T-helper 2 cell treated with Interferon-gamma antibody and Interleukin-4, amounts not matched to agents 100 ng/mL and 5 ng/mL, for 36 hours (primary cell): ENCODE measurements around the gene ARHGEF28. TPM values are rescaled to one million over a fixed set of nuclear protein-coding genes. Genes with fewer than 3 reads are reported as not detected.

Source experiments
- intact Hi-C: fragments of 100-400 bp; cut with micrococcal nuclease; formaldehyde crosslinking; loops from one replicate; pipeline ENCODE4 v1.15.1; 2023
- total RNA-seq: library from RNA; stranded (reverse); gene quantifications from 2 replicates; pipeline ENCODE4 v1.2.3, GENCODE V29; 2022

Gene ARHGEF28
- total RNA-seq, 1 donor from 2014 or later = not detected

DNA sequence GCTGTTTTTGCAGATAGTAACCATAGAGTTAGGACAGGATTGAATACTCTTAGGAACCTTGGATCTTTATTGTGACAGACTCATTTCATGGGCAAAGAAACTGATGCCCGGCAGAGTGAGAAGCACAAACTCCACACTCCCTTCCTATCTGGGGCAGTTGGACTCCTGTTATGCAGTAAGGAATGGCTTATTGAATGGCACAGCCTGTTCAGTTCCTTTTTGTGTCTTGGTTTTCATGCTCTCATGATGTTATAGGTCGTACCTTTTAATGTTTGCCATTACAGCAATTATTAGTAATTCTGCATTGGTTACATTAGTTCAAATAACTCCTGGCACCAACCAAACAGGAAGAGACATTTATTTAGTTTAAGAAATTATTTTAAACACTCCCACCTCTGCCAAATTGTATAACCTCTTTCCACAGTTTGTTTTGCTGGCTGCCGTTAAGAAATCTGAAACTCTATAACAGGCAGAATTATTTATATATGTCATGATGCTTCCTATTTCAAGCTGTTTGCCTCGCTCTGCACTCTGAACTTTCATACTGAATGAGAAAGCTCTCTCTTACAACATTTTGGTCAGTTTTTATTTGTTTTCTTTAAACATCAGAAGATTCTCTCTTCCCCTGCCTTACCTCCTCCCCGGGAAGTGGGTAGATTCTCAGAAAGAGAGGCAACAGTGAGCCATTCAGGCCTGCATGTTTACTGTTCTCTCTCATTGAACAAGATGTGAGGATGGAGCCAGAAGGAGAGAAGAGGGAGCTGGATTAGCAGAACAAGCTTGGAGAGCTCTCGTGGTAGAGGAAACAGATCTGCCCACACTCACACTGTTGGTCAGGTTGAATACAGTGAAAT lies 144.4 kb downstream of the ARHGEF28 start:
- intact Hi-C loops = no loop called here

DNA sequence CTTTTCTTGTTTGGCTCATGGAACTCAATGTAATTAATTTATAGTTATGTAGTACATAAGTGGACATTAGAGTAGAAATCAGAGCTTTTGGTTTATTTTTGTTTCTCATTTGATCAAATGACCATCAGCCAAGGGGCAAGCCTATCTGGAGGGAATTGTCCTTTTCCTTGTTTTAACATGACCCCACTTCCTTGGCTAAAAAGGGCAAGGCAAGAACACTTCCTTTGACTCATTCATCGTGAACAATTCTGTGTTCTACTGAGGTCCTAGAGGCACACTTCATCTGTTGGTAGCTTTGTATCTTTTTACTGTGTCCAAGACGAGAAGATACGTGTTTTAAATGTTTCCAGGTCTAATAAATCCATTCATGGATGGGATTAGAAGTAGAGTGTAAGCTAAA lies 148.9 kb downstream of the ARHGEF28 start:
- intact Hi-C loops = no loop called here

DNA sequence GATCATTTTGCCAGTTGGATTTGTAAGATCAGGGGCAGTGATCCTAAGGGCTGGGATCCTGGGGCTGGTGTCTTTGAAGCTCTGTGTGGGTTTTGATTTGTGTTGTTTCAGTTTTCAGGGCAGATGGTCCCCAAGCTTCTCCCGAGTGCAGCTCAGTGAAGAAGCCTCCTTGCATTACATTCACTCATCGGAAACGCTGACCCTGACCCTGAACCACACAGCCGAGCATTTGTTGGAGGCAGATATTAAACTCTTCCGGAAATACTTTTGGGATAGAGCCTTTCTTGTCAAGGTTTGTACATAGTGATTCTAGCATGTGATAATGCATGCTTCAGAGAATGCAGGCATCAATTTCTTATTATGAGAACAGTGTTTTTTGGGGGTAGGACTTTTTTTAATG lies 150.4 kb downstream of the ARHGEF28 start:
- intact Hi-C loops = no loop called here

DNA sequence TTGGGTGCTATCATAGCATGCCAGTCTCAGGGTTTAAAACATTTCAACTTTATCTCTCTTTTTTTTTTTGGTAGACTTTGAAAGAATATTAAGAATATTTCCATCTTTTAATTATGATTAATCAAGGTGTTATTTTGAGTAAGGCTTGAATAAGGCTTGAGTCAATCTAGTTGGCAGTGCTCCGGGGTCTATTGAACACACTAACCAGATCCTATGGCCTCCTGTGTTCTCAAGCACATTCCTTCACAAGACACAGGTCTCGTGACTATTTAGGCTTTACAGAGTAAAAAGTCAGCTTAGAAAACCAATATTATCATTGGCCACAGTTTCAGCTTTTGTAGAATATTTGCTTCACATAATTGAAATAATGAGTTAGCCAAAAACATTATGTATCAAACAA lies 151.2 kb downstream of the ARHGEF28 start:
- intact Hi-C loops = no loop called here

DNA sequence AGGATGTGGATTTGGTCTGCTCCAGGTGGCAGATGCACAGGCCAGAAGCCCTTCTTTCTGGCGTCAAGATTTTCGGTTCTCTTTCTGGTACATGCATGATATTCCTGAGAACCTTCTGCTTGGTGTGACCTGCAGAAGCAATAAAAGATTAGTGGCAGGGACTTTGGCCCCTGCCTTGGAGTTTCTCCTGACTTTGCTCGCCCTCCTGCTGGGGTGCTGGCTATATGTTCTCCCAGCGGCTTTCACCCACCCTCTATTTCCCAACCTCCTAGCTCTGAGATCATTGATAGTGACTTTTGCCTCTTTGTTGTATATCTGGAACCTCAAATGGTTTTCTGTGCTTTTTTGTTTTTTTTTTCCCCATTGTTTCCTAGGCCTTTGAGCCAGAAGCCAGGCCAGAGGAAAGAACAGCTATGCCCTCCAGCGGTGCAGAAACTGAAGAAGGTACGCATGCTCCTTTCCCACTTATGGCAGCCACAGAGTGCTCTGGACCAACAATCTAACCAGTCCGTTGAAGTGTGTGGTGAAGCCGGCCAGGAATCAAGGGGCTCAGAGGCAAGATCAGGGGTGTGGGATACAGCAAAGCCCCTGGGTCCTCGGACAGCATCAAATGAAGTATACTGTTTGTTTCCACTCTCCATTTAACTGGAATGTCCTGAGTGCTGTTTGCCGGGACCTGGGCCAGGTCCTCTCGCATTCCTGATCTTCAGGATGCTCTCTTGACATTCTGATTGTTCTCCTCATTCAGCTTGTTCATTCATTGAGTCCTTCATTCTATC lies 154.5 kb downstream of the ARHGEF28 start:
- intact Hi-C loops = no loop called here

DNA sequence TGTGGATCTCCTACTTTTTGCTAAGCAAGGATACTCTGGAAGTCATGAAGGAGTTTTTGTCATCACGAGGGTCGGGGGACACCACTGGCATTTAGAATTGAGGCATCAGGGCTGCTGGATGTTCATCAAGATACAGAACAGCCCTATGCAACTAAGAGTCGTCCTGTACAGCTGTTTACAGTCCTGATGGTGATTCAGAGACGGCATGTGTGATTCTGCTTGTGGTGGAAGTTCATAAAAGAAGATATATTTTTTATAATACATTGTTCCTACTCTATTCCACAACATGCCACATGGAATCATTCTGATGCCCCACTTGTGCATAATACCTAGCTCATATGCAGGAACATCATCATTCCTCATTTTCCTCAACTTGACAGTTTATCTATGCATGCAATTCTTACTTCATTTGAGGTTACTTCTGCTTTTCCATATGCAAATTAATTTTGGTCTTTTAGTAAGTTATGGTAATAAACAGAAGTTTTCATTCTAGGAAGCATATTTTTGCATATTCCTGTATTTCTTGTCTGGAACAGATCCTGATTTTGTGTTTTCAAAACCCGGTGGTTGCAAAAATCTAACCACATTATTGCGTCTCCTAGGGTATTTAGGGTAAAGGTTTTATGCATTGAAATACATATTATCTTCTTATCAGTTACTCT lies 155.2 kb downstream of the ARHGEF28 start:
- intact Hi-C loops = no loop called here

DNA sequence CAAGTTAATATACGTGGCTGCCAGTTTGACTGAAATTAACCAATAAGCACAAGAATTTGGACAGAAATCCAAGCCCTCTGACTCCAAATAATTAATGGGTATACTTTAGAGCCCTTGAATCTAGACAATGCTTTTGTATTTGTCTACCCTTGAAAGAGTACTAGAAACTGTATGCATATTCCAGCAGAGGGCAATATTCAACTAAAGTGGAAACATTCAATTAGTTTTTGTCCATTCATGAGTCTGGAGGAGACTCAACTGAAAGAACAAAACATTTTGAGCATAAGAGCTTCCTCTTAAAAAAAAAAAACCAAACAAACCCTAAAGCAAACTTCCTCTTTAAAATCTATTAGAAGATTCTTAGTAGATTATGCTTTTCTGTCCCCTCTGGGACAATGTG lies 157.8 kb downstream of the ARHGEF28 start:
- intact Hi-C loops = no loop called here

DNA sequence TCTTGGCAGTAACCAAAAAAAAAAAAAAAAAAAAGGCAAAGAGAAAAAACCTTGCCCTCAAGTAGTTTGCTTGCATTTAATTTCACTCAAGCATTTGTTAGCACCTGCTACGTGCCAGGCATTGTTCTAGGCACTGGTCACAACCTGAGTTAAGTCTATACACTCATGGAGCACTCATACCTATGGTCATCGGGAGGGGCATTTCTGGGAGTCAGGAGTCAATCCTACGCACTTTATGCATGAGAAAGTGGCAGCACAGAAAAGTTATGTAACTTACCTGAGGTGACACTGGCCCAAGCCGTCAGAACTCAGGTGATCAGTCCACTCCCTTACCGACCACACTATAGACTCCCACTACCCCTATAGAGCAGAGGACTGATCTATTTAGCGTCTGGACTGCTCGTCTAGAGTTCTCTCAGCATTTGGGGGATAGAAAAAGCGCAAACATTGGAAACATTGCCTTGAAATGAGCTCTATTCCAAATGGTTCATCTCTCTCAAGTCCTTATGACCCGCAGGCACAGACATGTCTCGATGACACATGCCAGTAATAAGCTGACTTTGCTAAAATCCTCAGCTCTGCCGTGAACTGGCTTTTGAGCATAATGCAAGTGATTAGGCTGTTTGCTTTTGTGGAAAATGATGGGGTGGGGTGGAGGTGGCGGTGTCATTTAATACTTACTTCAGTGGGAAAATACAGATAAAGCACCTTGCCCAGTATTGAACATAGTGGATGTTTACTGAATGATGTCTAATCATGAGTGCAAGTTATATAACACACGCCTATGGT lies 160.2 kb downstream of the ARHGEF28 start:
- intact Hi-C loops = no loop called here

DNA sequence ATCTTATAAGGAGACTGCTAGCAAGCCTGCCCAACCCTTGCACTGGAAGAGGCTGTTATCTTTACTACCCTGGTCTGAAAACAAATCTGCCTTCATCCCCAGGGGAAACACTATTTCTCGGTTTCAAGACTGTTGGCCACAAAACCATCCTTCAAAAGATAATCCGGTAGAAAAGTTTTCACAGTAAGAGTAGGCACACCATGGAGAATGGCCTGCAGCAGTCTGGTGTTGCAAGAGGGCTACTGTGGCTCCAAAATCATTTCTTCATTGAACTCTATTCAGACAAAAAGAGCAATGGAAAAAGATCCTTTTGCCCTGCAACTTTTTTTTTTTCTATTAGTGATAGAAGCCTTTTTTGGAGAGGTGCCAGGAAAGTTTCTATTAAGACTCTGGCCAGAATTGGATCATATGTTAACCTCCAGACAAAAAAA lies 163.9 kb downstream of the ARHGEF28 start:
- intact Hi-C loops = no loop called here

DNA sequence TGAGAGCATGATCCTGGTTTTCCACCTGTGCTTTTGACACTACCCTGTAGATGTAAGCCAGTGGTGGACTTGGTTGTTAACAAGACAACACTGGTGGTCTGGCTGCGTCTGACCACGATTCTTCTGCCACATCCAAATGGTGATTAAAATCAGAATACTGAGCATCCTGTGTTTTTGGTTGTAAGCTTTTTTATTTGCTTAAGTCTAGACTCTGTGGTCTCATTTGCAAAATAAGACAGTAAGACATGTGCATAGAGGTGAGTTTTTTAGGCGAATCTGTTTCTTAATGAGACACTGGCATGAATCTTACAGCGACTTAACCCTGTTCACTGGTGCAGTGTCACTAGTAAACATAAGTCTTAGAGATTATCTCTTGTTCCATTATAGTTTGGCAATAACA lies 165.4 kb downstream of the ARHGEF28 start:
- intact Hi-C loops = no loop called here

DNA sequence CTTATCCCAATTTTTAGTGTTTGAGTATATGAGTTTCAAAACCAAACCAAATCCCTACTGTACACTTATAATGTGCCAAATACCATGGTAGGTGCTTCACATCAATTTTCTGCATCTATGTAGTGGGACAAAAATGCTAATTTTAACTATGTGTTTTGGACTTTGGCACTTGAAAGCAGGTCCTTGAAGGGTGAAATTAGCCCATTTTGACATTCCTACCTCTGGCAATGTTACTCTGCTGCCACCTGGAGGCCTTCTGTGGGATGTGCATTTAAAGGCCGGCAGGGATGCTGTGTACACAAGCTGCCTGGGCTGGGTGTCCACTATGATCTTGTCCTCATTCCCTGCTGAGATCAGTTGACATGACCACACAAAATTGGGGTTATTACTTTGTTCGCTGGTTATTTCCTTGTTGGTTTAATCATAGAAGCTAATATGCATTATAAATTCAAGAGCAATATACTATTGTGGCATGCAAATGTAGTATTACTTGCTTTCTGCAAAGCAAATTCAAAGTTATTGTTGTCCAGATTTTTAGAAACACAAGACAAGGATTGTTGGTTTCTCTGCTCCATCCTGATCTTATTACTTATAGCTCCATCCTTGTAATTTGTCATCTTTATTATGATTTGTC lies 166.8 kb downstream of the ARHGEF28 start:
- intact Hi-C loops = loop anchor here (1.0 kb wide), 1 partner anchor 202 kb away; no protein-coding TSS in a partner anchor

DNA sequence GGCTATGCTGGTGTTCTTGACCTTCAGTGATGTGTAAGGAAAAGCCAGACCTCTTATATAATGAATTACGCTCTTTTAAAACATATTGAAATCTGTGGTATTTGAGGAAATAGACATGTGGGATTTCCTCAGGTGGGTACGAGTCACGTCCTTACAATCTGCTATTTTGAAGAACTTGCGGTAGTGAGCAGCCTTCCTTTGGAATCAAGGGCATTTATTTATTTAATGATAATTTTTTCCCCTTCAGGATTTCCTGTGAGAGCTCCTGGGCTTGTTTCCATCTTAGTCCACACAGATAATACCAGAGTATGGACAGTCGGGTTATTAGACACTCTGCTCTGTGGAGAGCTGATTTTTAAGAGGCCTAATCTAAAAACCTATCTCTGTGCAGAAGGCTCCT lies 167.9 kb downstream of the ARHGEF28 start:
- intact Hi-C loops = no loop called here

DNA sequence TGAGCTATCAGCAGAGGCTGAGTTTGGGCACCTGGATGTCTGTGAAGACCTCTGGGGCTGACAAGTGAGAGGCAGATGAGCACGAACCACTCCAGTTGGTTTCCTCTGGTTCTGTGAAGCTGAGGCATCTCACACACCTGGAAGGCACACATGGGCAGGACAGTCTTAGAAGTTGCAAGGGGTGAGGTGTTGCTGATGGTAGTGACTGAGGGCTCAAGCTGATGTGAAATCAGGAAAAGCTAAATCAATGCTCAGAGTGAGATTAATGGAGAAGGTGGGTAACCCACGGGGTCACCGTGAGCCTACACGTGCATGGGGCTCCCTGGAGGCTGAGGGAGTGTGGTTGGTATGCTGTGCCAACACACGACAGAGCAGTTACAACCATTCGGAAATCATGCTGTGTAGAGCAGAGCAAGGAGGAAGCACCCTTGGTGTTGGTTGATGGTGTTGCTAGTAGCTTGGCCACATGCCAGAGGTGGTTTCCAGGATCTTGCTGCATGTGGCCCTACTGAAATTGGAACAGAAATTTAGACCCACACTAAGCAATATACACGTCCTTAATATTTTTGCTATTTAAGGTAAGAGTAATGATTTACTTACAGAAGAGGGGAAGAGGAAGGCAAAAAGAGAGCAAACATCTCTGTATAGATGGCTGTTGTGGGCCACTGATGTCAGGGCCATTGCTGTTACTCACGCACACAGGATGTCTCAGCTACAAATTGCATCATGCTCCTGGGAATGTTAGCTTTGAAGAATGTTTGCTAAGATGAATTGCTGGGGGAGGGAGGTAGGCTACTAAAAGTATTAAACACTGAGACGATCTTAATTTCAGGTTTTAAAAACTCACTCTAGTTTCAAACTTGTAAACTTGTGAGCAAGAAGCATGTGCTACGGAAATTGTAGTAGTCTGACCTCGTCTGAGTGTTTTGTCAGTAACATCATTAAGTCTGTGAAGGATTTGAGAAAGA lies 170.5 kb downstream of the ARHGEF28 start:
- intact Hi-C loops = no loop called here

DNA sequence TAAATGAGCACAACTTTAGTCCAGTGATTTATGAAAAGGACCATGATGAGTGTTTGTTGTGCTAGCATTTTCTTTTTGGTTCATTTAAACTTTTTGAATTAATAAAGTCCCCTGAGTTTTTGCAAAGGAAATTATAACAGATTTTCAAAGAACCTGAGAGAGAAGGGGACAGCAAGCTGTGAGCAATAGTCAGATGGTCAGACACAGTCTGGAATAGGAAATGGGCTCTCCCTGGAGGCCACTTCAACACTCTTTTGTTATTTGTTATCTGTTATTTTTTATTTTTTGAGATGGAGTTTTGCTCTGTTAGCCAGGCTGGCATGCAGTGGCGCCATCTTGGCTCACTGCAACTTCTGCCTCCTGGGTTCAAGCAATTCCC lies 171.1 kb downstream of the ARHGEF28 start:
- intact Hi-C loops = no loop called here

DNA sequence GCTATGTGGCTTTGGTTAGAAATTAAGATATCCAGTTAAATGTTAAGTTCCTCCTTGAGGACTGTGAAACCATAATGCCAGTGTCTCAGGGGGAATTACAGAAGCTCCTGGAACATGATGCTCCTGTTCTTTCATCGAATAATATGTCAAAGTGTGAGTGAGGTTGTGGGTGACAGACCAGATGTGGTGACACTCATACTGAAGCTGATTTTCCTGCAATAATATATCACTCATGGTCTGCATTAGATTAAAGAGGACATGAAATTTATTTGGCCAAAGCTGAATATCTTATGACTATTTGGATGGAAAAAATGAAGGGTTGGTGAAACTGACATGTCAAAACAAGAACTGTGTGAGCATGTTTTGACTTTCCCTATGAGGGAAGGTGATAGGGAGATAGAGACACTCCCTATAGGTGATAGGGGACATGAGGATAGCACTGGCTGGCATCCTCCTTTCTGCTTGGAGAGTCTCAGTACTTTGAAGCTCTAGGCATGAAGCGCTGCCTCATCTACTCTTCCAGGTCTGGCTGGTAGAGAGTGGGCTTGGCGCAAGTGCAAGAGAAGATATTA lies 173.5 kb downstream of the ARHGEF28 start:
- intact Hi-C loops = no loop called here

DNA sequence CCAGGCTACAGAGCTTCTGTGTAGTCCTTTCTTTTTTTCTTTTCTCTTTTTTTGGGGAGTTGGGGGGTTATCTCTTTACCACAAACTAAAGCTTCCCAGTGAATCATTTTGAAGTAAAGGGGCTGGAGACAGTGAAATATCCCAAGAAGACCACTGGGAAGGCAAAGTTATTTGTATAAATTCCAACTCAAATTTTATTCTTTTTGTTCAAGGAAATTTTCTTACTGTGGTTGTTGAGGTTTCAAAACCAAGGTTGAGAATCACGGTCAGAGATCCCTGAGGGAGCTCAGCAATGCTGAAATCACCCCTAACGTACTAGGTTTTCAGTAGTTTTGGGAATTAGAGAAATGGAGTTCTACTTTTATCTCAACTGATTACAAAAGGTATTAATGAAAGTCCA lies 175.7 kb downstream of the ARHGEF28 start:
- intact Hi-C loops = no loop called here

DNA sequence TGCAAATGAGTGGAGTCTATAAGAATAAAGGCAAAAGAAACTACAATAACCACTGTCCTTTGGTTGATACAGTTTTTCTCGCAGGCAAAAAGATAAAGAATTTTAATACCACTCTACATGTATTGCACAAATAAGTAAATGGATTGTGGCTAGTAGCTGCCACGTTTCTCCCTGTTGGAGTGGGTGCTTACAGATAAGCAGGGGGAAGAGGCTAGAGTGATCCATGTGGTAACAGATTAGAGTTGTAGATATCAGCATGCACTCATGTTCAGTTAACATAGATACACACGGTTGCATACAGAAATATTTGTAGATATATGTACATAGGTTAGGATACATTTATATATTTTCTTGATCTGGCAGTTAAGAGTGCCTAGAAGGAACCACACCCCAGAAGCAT lies 179.5 kb downstream of the ARHGEF28 start:
- intact Hi-C loops = no loop called here

DNA sequence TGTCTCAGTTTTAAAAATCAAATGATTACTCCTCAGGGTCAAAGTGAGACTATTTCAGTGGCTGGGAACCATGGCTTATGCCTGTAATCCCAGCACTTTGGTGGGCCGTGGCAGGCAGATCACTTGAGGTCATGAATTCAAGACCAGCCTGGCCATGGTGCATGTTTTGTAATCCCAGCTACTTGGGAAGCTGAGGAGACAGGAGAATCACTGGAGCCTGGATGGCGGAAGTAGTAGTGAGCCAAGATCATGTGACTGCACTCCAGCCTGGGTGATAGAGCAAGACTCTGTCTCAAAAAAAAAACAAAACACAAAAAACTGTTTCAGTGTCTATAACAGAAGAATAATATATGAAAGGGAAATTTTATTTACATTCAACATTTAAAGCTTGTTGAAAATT lies 182.9 kb downstream of the ARHGEF28 start:
- intact Hi-C loops = no loop called here

DNA sequence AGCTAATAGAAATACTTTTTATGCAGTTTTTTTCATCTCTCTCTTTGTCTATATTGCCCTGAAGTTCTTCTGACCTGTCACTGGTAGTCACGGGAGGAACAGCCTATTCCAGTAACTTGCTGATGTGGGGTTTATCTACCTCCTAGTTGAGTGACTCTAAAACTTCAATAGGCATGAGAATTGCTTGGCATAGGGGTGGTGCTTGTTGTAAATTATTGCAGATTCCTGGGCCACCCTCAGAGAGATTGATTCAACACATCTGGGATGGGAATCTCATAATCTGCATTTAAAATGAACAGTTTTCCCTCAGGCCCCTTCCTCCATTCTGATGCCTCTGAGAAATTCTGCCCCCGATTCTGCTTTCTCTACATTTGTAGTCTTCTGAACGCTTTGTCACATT lies 184.4 kb downstream of the ARHGEF28 start:
- intact Hi-C loops = no loop called here
